ENCODE measurements around the gene CILP2.

CILP2 gene

DNA sequence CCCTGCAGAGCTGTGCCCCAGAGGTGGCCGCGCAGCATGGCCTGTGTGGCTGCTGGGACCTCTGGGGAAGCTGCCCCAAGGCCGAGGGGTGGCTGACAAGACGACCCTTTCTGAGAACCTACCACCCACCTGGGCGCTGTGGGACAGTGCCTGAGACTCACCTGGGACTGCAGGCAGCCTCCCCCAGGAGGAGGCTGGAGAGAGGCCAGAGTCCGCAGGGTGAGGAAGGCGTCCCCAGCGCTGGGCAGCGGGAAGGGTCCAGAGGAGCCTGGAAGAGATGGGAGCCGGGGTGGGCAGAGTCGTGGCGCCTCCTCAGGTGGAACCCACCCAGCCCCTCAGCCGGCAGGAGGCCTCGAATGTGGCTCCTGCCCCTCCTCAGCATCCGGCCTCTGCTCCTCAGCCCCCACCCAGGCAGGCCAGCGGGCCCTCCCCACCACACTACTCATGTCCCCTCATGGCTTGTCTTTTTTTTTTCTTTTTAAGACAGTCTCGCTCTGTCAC lies 25.3 kb downstream of the CILP2 start:
- TF ChIP-seq, protein P1, sequence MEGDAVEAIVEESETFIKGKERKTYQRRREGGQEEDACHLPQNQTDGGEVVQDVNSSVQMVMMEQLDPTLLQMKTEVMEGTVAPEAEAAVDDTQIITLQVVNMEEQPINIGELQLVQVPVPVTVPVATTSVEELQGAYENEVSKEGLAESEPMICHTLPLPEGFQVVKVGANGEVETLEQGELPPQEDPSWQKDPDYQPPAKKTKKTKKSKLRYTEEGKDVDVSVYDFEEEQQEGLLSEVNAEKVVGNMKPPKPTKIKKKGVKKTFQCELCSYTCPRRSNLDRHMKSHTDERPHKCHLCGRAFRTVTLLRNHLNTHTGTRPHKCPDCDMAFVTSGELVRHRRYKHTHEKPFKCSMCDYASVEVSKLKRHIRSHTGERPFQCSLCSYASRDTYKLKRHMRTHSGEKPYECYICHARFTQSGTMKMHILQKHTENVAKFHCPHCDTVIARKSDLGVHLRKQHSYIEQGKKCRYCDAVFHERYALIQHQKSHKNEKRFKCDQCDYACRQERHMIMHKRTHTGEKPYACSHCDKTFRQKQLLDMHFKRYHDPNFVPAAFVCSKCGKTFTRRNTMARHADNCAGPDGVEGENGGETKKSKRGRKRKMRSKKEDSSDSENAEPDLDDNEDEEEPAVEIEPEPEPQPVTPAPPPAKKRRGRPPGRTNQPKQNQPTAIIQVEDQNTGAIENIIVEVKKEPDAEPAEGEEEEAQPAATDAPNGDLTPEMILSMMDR (conservative IDR thresholded peaks at IDR 0.05; ENCODE audit: low read length) = no peak
- DNase-seq (ENCODE audit: low read depth) = no peak

DNA sequence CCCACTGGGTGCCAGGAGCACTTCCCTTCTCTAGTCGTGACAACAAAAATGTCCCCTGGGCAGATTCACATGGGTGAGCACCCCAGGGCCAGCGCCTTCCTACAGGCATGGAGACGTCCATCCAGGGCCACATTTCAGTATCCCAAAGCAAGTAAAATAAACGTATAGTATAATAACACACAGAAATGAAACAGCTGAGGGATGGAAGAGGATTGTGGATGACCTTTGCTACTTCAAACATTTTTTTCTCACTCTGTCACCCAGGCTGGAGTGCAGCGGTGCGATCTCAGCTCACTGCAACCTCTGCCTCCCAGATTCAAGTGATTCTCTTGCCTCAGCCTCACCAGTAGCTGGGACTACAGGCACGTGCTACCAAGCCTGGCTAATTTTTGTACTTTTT lies 28.2 kb downstream of the CILP2 start:
- no peak for DNase-seq (ENCODE audit: low read depth)
- TF ChIP-seq, protein P1 (conservative IDR thresholded peaks at IDR 0.05; ENCODE audit: low read length) = no peak
- no peak overlapping the region for H3K4me3 ChIP-seq (ENCODE audit: low read length)

More for the DNA sequence above, 25.3 kb downstream of the CILP2 start:
- H3K4me3 ChIP-seq (ENCODE audit: low read length) = no peak overlapping the region

DNA sequence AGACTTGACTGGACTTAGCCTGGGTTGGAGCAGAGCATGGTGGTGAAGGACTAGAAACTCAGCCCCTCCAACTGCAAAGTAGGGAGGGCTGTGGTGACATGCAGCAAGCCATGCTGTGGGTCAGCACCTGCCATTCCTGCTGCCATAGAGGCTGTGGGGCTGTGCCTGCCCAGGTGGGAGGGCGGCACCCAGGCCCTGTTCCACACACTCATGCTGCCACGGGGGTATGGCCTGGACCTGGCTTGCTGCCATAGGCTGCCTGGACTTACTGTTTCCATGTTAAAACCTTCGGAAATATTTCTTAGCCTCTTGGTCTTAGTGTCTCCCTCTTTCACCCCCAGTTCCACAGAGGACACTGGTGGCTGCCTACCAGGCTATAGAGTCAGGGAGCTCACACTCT lies 29.3 kb downstream of the CILP2 start:
- H3K4me3 ChIP-seq (ENCODE audit: low read length) = no peak overlapping the region
- no peak for DNase-seq (ENCODE audit: low read depth)
- TF ChIP-seq, protein P1 (conservative IDR thresholded peaks at IDR 0.05; ENCODE audit: low read length) = no peak

DNA sequence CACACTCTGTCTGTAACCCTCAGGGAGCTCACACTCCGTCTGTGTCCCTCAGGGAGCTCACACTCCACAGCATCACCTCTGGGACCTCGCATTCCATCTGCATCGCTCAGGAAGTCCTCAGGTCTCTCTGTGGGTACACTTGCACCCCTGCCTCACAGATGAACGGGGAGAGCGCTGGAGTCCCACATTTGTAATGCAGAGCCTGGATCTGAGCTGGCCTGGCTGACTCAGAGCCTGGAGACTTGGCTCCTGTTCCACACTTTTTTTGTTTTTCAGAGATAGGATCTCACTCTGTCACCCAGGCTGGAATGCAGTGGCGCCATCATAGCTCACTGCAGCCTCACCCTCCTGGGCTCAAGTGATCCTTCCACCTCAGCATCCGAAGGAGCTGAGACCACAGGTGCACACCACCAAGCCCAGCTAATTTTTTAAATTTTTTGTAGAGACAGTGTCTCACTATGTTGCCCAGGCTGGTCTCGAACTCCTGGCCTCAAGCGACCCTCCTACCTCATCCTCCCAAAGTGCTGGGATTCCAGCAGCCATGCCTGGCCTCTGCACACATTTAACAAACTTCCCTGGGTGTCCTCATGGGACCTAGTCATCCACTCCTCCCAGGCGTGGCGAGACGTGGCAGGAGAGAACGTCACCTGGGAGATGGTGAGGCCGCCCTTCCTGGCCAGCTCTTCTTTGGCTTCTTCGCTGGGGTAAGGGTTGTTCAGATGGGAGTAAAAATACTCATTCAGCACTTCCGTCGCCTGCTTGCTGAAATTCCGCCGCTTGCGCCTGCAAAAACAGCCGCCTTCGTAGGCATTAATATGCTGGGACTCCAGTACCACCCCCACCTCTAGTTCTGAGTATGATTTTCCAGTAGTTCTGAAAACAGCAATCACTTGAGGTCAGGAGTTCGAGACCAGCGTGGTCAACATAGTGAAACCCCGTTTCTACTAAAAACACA lies 31.0 kb downstream of the CILP2 start:
- DNase-seq (ENCODE audit: low read depth) = peak; percentile 50
- TF ChIP-seq, protein P1 (conservative IDR thresholded peaks at IDR 0.05; ENCODE audit: low read length) = no peak
- H3K4me3 ChIP-seq (ENCODE audit: low read length) = no peak overlapping the region

DNA sequence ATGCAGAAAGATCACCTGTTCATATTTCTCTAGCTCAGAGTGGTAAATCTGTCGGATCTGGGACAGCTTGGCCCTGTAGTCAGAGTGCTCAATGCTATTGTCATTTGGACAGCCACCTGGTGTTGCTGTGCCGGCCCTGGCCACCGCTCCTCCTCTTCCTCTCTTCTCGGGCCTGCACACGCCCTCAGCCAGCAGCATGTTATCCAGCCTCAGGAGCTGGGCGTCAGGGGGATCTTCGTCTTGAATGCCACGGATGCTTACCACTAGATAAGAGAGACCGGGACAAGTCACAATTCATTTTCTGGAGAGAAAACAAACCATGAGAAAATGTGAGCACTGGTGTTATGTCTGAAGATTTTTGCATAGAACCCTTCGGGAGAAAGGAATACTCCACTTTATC lies 32.5 kb downstream of the CILP2 start:
- DNase-seq (ENCODE audit: low read depth) = no peak
- TF ChIP-seq, protein P1 (conservative IDR thresholded peaks at IDR 0.05; ENCODE audit: low read length) = no peak
- H3K4me3 ChIP-seq (ENCODE audit: low read length) = no peak overlapping the region

DNA sequence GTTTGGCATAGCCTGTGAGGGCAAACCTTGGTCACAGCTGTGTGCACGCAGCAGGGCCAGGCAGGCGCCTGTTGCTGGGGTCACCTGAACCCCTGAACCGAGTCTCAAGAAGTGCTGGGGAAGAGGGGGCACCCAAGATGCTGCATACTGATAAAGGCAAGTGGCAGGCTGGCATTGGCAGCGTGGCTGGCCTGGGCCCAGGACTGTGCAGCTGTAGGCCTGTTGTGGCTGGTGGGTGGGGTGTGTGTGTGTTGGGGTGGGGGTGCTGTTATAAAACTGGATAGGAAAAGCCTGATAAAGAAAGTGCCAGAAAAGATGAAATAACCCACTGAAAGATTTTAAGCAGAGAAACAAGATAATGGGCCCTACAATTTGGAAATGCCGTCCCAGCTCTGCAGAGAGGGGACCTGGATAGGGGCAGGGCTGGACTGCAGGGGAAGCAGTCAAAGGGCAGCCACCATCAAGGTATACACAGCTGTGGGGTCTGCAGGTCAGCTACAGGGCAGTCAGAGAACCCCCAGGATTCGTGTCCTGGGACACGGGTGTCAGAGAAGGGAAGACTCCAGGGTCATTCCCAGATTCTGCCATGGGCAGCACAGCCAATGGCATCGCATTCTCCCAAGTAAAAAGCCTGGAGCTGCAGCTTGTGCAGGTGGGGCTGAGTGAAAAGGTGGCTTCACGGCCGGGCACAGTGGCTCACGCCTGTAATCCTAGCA lies 33.2 kb downstream of the CILP2 start:
- H3K4me3 ChIP-seq (ENCODE audit: low read length) = no peak overlapping the region
- TF ChIP-seq, protein P1 (conservative IDR thresholded peaks at IDR 0.05; ENCODE audit: low read length) = no peak
- no peak for DNase-seq (ENCODE audit: low read depth)

All from AG10803 (cell line).